ENCODE results near the gene MOCOS.
A peak's percentile ranks its signal among the peaks of the same experiment; 100 is the strongest.

MOCOS gene

DNA sequence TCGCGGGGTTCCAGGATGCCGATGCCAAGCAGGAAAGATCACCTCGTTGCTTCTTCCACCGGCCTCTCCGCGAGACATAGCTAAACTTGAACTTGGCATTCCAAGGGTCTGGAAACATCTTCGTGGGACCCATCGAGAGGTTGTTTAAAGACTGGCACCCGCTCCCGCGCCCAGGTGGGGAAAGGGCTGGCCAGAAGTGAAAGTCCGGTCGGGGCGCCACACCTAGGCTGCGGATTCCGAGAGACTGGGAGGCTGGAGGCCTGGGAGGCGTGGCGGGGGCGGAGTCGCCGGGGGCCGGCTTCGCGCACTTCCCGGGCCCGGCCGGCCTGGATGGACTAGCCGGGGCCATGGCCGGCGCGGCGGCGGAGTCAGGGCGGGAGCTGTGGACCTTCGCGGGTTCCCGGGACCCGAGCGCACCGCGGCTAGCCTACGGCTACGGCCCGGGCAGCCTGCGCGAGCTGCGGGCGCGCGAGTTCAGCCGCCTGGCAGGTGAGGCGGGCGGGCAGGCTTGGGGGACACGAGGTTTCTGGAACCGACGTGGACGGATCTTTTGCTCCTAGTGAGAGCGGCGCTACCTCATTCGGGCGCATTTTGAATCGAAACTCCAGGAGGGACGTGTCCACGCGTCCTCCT lies at the start of gene MOCOS (continued):
- TF ChIP-seq, protein P1, sequence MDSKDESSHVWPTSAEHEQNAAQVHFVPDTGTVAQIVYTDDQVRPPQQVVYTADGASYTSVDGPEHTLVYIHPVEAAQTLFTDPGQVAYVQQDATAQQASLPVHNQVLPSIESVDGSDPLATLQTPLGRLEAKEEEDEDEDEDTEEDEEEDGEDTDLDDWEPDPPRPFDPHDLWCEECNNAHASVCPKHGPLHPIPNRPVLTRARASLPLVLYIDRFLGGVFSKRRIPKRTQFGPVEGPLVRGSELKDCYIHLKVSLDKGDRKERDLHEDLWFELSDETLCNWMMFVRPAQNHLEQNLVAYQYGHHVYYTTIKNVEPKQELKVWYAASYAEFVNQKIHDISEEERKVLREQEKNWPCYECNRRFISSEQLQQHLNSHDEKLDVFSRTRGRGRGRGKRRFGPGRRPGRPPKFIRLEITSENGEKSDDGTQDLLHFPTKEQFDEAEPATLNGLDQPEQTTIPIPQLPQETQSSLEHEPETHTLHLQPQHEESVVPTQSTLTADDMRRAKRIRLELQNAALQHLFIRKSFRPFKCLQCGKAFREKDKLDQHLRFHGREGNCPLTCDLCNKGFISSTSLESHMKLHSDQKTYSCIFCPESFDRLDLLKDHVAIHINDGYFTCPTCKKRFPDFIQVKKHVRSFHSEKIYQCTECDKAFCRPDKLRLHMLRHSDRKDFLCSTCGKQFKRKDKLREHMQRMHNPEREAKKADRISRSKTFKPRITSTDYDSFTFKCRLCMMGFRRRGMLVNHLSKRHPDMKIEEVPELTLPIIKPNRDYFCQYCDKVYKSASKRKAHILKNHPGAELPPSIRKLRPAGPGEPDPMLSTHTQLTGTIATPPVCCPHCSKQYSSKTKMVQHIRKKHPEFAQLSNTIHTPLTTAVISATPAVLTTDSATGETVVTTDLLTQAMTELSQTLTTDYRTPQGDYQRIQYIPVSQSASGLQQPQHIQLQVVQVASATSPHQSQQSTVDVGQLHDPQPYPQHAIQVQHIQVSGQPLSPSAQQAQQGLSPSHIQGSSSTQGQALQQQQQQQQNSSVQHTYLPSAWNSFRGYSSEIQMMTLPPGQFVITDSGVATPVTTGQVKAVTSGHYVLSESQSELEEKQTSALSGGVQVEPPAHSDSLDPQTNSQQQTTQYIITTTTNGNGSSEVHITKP (tag by site-specific recombination; IDR thresholded peaks at IDR 0.05): peak; percentile 28; the same call in 1 of the 2 replicates
- TF ChIP-seq ZXDB (tag by site-specific recombination; IDR thresholded peaks at IDR 0.05) (0 out of 2 replicates have a peak, but pooled peaks have one; percentile 5), ZSCAN30 (tag by site-specific recombination; IDR thresholded peaks at IDR 0.05) (peak; percentile 42; the same call in 1 of the 2 replicates), ZNF660 (tag by site-specific recombination; IDR thresholded peaks at IDR 0.05) (peak; percentile 40; the same call in 1 of the 2 replicates)

- TF ChIP-seq ZBTB44 (tag by site-specific recombination; IDR thresholded peaks at IDR 0.05) (0 out of 2 replicates have a peak, but pooled peaks have one; percentile 19), ZNF341 (tag by site-specific recombination; IDR thresholded peaks at IDR 0.05; ENCODE audit: low read depth) (no peak), ZNF473 (tag by site-specific recombination; IDR thresholded peaks at IDR 0.05) (no peak)
- Histone ChIP-seq H3K27ac (ENCODE audit: extremely low read depth, low read depth, low read length) (no peak overlapping the region), H3K36me3 (ENCODE audit: control insufficient read depth in 2 of 2, insufficient read depth in 1 of 2, low read length in 2 of 2) (peaks cover 31 to 82% of the 10 kb centered on the region in 2 experiments), H3K4me3 (ENCODE audit: low read depth, low read length) (no peak overlapping the region), H3K4me1 (ENCODE audit: control insufficient read depth, insufficient read depth, low read length) (no peaks in the 10 kb centered on the region), H3K9me3 (ENCODE audit: control insufficient read depth, insufficient read depth, low read depth, low read length) (no peaks in the 10 kb centered on the region)
- CTCF ChIA-PET: interaction anchor here (0.7 to 1.3 kb wide), 2 partner anchors 122 to 667 kb away, joined by 3 to 5 read pairs; no protein-coding TSS in a partner anchor
- POLR2A ChIA-PET: interaction anchor here (1.0 kb wide), 1 partner anchor 10 kb away, joined by 6 read pairs; the partner anchor contains the start of genes ELP2 and SLC39A6
These were observed 48.1 kb upstream of the MOCOS start for GRCh38 chr18:36139245-36139644.

GRCh38 chr18:36141576-36141975 lies 45.7 kb upstream of the MOCOS start:
- H3K4me1 ChIP-seq (ENCODE audit: control insufficient read depth, insufficient read depth, low read length): no peaks in the 10 kb centered on the region
- H3K4me3 ChIP-seq (ENCODE audit: low read depth, low read length): no peak overlapping the region
- no peak overlapping the region for H3K27ac ChIP-seq (ENCODE audit: extremely low read depth, low read depth, low read length)
- ChIA-PET POLR2A (no interaction called here), CTCF (interaction anchor here (0.6 to 1.3 kb wide), 2 partner anchors 15 to 687 kb away, joined by 4 to 5 read pairs; partner anchors contain the start of gene TPGS2)
- H3K36me3 ChIP-seq (ENCODE audit: control insufficient read depth in 2 of 2, insufficient read depth in 1 of 2, low read length in 2 of 2): peaks cover 37 to 94% of the 10 kb centered on the region in 2 experiments
- H3K9me3 ChIP-seq (ENCODE audit: control insufficient read depth, insufficient read depth, low read depth, low read length): no peaks in the 10 kb centered on the region
- TF ChIP-seq, protein P2, sequence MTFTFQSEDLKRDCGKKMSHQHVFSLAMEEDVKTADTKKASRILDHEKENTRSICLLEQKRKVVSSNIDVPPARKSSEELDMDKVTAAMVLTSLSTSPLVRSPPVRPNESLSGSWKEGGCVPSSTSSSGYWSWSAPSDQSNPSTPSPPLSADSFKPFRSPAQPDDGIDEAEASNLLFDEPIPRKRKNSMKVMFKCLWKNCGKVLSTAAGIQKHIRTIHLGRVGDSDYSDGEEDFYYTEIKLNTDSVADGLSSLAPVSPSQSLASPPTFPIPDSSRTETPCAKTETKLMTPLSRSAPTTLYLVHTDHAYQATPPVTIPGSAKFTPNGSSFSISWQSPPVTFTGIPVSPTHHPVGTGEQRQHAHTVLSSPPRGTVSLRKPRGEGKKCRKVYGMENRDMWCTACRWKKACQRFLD (tag by site-specific recombination; IDR thresholded peaks at IDR 0.05): no peak
- TF ChIP-seq ZNF16 (tag by site-specific recombination; IDR thresholded peaks at IDR 0.05; ENCODE audit: low read depth) (no peak), ZNF280C (tag by site-specific recombination; IDR thresholded peaks at IDR 0.05) (no peak), ZNF677 (tag by site-specific recombination; IDR thresholded peaks at IDR 0.05) (no peak), ZNF701 (tag by site-specific recombination; IDR thresholded peaks at IDR 0.05) (no peak), ZNF292 (tag by site-specific recombination; IDR thresholded peaks at IDR 0.05; ENCODE audit: borderline replicate concordance, low read depth) (no peak), HOXC10 (CRISPR knock-in tag; IDR thresholded peaks at IDR 0.05) (no peak), HOXD13 (CRISPR knock-in tag; IDR thresholded peaks at IDR 0.05; ENCODE audit: borderline replicate concordance) (no peak), ZNF366 (tag by site-specific recombination; conservative IDR thresholded peaks at IDR 0.05) (no peak), ZNF626 (tag by site-specific recombination; IDR thresholded peaks at IDR 0.05) (no peak), ZNF132 (tag by site-specific recombination; IDR thresholded peaks at IDR 0.05; ENCODE audit: borderline replicate concordance) (no peak), ZNF350 (tag by site-specific recombination; IDR thresholded peaks at IDR 0.05) (no peak), ZNF341 (tag by site-specific recombination; IDR thresholded peaks at IDR 0.05; ENCODE audit: low read depth) (no peak), ZNF112 (tag by site-specific recombination; IDR thresholded peaks at IDR 0.05) (no peak)
- TF ChIP-seq, protein P3, sequence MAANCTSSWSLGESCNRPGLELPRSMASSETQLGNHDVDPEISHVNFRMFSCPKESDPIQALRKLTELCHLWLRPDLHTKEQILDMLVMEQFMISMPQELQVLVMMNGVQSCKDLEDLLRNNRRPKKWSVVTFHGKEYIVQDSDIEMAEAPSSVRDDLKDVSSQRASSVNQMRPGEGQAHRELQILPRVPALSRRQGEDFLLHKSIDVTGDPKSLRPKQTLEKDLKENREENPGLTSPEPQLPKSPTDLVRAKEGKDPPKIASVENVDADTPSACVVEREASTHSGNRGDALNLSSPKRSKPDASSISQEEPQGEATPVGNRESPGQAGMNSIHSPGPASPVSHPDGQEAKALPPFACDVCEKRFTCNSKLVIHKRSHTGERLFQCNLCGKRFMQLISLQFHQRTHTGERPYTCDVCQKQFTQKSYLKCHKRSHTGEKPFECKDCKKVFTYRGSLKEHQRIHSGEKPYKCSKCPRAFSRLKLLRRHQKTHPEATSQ (tag by site-specific recombination; IDR thresholded peaks at IDR 0.05): no peak
